Right renal pelvis (tissue), 4 donors: Measurements from ENCODE around the gene SLC4A1AP. TPM values are rescaled to one million over a fixed set of nuclear protein-coding genes. Genes with fewer than 3 reads are reported as not detected.

ENCODE experiments used
- DNase-seq, 4 donors: peaks; one replicate each; pipeline ENCODE4 v3.0.0-alpha.2; 2013; ENCODE audit warnings: low read depth in 4 of 4, low spot score in 3 of 4, missing footprints in 1 of 4
- polyA plus RNA-seq, 4 donors: library from polyadenylated mRNA; unstranded; fragments of 120-200 nt; gene quantifications; one replicate each; pipeline ENCODE4 v1.2.1, GENCODE V29; 2013; ENCODE audit not compliant: insufficient read length in 4 of 4

Gene SLC4A1AP
- polyA plus RNA-seq, 4 donors: 31.0 to 34.7 (median 32.5) TPM

- no peak for DNase-seq
Observed at GRCh38 chr2:27737676-27738348, 74.1 kb downstream of the SLC4A1AP start.

GRCh38 chr2:27738349-27739057, 74.8 kb downstream of the SLC4A1AP start:
- no peak for DNase-seq

GRCh38 chr2:27739058-27739373, 75.3 kb downstream of the SLC4A1AP start:
- no peak for DNase-seq

- DNase-seq: no peak
Observed at GRCh38 chr2:27741673-27742072, 78.0 kb downstream of the SLC4A1AP start.

- DNase-seq: no peak
Observed at GRCh38 chr2:27742571-27742970, 78.9 kb downstream of the SLC4A1AP start.

Other genes with a start within 250 kb of the SLC4A1AP start
- gene NRBP1, start 235.3 kb upstream of the SLC4A1AP start, polyA plus RNA-seq: 100 to 1,000 TPM; 123 to 138 (median 132) TPM
- 1 to 10 TPM; 6.1 to 8.5 (median 7.1) TPM for gene KRTCAP3, start 221.5 kb upstream of the SLC4A1AP start, polyA plus RNA-seq
- 10 to 100 TPM; 41.1 to 48.0 (median 41.4) TPM for gene IFT172, start 174.1 kb upstream of the SLC4A1AP start, polyA plus RNA-seq
- gene FNDC4, start 168.7 kb upstream of the SLC4A1AP start, polyA plus RNA-seq: 1 to 10 TPM; 7.3 to 9.1 (median 8.6) TPM
- gene GCKR, start 167.1 kb upstream of the SLC4A1AP start, polyA plus RNA-seq: under 1 TPM in 2 of 4 donors, not detected in 2; 0.16 to 0.39 TPM
- 10 to 100 TPM; 67.0 to 84.2 (median 80.5) TPM for gene ZNF512, start 80.8 kb upstream of the SLC4A1AP start, polyA plus RNA-seq
- 10 to 100 TPM; 11.2 to 14.5 (median 13.6) TPM for gene CCDC121, start 34.9 kb upstream of the SLC4A1AP start, polyA plus RNA-seq
- gene GPN1, start 34.8 kb upstream of the SLC4A1AP start, polyA plus RNA-seq: 10 to 100 TPM; 58.1 to 68.6 (median 64.6) TPM
- gene SUPT7L, start 275 bp upstream of the SLC4A1AP start, polyA plus RNA-seq: 10 to 100 TPM; 52.0 to 62.5 (median 58.3) TPM
- 100 to 1,000 TPM; 140 to 167 (median 158) TPM for gene MRPL33, start 107.8 kb downstream of the SLC4A1AP start, polyA plus RNA-seq
- gene RBKS, start 226.5 kb downstream of the SLC4A1AP start, polyA plus RNA-seq: 1 to 10 TPM; 6.9 to 9.9 (median 8.2) TPM
- gene BABAM2, start 226.8 kb downstream of the SLC4A1AP start, polyA plus RNA-seq: 10 to 100 TPM; 55.4 to 60.7 (median 57.1) TPM